HG02763 (cell line): ENCODE results near the gene AGAP2.

ENCODE experiments used
- ATAC-seq: cut with Tn5 transposase; IDR thresholded peaks from one replicate; pipeline ENCODE4 v1.9.1; 2021; ENCODE audit warnings: mild to moderate bottlenecking, moderate library complexity; ENCODE audit not compliant: unreplicated experiment

AGAP2 gene

DNA sequence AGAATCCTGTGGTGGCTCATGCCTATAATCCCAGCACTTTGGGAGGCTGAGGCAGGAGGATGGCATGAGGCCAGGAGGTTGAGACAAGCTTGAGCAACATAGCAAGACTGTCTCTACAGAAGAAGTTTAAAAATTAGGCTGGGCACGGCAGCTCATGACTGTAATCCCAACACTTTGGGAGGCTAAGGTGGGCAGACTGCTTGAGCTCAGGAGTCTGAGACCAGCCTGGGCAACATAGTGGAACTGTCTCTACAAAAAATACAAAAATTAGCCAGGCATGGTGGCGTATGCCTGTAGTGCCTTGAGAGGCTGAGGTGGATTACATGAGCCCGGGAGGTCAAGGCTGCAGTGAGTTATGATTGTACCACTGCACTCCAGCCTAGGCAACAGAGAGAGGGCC lies 29.3 kb upstream of the AGAP2 start:
- no peak for ATAC-seq

DNA sequence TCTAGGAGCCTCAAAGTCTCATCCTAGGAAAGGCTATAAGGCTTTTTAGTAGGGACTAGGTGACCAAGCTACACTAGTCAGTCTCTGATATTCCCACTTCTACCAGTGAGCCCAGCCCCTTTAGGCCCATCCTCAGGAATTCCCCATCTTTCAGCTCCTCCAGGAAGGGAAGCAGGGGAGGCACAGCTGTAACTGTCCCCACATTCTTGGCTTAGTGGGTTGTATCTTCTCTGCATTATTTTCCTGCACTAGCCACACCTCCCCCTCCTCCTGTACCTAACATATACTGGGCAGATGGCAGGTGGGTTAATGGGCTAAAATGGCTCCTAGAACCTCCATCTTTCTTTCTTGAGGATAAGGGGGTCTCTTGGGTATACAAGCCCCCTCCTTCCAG lies 28.8 kb upstream of the AGAP2 start:
- no peak for ATAC-seq

DNA sequence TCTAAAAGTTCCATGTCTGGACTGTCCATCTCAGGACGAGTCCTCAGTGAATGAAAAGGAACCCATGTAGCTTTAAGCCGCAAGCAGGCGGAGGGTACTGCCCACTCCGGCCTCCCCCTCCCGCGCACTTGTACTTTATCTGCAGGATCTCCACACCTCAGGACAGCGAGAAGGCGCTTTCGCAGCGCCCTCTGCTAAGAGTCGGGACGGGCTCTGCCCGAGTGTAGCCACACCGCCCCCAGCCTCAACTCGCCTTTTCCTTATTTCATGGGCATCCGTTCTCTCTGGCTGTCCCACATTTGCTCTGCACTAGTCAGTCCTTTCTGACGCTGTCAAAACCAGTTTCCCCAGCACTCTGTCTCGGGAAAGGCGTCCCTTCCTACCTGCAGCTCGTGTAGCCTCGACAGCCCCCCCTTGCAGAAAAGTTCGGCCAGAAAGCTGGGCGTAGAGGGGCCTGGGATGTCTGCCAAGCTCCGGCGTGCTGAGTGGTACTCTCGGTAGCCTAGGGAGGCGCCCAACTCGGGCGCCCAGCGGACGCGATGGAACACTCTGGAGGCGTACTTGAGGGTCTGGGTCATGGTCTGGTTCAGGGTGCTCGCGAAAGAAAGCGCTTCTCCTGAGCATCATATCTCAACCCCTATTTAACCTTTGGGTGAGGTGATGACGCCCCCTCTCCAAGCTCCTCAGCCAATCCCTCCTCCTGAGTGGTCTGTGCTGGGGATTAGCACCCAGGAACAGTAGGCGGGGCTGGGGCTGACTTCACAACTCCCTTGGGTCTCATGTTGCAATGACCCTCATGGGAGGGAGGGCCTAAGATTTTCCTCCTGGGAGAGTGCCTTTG lies 28.1 kb upstream of the AGAP2 start, which contains the start of gene CYP27B1:
Gene CYP27B1, minus strand, starts transcription at position 615 of the 841 bp plus-strand sequence. Its CDS starts 37 bp downstream, at position 578.
- ATAC-seq = no peak

DNA sequence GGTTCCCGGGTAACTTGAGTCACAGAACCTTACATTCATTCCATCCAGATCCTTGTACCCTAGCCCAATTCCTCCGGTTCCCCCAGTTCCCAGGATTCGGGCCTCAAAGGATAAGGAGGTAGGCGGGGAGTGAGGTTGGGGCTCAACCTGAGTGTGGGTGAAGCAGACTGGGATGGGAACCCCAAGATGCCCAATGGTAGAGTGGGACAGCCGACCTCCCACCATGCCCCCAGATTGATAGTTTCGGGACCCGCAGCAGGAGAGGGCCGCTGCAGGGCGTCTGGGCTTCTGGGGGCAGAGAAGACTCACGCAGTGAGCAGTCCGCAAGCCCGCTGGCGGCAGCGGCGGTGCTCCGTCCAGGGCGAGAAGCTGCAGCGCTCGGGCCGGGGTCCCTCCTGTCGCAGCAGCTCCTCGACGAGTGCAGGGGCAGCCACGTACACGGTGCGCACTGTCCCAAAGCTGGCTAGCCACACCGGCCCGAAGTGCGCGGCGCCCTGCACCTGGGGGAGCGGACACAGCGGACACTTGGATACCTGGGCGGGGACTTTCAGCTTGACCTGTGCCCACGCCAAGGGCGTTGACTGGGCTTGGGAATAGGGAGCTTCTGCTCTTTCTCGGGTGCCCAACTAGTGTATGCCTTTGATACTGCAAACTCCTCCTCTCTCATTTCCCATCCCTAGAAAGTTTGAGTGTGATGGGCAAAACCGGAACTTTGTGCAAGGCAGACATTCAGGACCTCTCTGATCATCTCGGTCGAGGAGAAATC lies 27.3 kb upstream of the AGAP2 start:
- ATAC-seq = no peak

DNA sequence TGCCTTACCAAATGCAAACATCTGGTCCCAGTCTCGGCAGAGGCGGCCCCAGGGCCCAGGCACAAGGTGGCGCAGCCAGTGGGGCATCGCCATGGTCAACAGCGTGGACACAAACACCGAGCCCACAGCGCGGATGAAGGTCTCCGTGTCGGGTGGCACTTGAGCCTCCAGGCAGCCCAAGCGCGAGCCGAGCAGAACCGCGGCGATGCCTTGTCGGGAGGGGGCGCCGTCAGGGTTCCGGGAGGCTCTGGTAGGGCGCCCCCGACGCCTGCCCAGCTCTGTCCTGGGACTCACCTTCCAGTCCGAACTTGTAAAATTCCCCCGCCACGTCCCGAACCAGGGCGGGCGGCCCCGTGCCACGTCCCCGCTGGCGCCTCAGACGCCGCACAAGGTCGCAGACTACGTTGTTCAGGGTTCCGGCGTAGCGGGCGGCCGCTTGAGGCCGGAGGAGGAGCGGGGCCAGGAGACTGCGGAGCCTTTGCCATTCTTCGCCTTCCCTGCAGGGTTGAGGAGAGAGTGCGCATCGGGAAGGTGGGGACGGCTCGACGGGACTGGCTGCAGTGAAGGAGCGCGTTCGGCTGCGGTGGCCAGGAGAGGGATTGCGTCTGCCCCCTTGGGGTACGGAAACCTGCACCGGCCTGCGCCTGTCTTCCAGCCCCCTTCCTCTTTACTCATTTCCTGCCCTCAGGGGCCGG lies 26.6 kb upstream of the AGAP2 start:
- ATAC-seq = peak; percentile 57

DNA sequence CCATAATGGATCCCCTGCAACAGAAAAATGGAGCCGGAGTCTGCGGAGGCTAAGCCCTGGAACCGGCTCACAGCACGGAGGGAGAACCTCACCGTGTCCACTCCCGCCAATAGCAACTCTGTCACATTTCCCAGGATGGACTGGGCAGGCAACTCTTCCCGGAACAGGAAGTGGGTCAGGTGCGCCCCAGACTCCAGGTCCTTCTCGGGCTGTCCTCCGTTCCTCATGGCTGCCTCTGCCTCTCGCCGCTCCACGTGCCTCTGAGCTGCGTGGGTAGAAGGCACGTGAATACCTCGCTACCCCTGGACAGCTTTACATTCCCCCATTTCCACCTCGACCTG lies 26.1 kb upstream of the AGAP2 start:
- no peak for ATAC-seq

DNA sequence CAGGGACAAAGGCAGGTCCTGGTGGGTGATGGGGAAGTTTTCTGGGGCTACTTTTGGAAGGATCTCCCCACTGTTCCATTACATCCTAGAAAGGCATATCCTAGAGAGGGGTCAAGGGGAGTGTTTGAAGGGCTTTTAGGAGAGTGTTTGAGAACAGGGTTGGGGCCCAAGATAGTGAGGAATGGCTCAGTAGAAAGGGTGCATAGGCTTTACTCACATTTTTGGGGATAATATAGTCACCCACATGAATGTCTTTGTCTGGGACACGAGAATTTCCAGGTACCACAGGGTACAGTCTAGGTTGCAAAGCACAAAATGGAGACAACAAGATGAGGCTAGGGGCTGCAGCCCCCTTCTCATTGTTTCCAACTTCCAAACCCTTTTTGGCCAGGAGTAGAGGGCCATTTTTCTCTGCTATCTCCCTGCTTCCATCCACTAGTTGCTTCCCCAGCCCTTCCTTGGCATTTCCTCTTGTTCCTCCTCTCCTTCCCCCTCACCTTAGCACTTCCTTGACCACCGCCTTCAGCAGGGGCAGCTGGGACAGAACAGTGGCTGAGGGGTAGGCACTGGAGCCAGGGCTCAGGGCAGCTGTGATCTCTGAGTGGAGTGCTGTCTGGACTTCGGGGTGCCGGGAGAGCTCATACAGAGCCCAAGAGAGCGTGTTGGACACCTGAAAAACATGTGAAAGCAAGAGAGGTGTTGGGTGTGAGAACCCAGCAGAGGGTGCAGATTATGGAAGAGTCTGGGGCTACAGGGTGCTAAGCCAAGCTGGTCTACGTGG lies 25.5 kb upstream of the AGAP2 start:
- no peak for ATAC-seq

DNA sequence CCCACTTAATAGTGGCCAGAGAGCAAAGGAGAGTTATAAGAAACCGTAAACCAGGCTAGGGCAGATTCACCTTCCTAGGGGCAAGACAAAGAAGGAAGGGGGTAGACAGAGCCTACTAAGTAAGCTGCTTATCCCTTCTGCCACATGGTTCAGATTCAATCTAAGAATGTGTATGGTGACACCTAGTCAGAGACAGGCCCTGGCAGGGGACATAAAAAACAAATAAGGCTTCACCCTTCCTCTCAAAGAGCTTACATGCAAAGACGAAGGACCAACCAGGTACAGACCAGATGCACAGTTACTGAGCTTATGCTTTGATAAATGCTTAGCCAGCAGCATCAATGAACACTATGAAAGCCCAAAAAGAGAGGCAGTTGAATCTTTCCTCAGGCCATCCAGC lies 23.9 kb upstream of the AGAP2 start:
- no peak for ATAC-seq

DNA sequence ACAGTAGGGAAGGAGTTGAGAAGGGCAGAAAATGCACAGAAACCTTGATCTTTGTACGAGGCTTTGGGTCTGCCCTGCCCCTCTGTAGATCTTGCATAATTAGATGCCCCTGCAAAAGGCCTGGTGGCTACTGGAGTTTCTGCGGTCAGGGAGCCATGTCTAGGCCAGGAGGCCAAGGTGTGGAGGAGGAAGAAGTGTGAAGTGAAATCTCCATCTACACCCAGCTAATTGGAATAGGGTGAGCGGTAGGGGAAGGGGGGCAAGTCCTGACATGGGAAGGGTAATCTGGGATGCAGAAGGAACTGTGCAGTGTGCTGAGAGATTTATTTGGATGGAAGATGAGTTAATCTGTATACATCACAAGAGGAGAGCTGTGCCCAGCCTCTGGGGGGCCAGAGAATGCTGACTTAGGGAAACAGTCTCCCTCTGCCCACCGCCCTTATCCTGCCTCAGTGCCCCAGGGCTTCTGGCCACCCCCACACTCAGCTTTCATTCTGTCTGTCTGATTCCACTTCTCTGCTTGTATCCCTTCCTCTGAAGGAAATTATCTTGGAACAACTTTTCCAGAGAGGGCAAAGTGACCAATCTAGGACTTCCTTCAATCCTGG lies 23.0 kb upstream of the AGAP2 start:
- no peak for ATAC-seq

DNA sequence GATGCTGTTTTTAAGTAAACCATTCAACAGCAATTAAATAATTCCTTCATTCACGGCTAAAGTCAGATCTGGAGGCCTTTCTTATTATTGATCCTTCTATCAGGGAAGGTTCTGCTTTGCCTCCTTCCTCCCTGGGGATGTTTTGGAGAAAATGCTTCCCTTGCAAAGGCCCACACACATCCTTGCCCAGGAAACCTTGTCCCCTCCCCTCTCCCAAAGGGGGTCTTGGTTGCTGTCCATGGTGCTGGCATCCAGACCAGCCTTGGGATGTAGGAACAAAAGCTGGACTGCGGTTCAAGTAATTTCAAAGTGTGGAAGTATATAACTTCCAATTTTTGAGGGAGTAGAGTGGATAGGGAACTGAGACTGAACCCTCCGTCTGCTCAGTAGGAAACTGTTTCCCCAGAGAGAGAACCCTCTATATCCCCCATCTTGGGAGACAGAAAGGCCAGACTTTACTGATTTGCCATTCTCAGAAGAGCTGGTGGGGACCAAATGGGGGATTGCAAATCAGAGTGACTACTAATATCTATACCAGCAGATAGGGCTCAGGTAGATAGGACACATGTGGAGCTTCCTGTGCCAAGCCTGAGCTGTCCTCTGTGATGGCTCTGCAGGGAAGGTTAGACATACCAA lies 21.9 kb upstream of the AGAP2 start:
- no peak for ATAC-seq

DNA sequence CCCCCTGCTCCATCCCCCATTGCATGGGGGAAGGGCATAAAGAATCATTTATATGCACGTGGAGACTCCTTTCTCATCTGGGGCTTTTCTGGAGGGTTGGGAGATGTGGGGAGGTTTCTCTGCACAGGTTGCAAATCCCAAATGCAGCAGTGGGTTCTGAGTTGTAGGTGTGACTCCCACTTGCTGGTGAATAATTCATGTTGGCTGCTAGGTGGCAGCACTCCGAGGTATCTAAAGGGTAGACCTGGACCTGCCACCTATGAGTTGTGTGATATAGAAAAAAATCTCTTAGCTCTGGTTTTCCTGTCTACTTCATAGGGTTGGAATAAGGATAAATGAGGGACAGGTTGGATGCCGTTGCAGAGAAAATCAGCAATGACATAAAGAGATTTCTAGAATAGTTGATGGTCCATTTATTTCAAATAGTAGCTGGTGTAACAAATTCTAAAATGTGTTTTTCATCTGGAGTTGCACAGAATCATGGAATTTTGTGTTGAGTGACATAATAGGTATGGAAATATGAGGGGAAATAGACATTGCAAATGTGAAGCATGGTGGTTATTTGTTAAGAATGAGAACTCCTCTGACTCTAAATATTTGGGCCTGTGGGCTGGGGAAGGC lies 20.9 kb upstream of the AGAP2 start:
- ATAC-seq = no peak

DNA sequence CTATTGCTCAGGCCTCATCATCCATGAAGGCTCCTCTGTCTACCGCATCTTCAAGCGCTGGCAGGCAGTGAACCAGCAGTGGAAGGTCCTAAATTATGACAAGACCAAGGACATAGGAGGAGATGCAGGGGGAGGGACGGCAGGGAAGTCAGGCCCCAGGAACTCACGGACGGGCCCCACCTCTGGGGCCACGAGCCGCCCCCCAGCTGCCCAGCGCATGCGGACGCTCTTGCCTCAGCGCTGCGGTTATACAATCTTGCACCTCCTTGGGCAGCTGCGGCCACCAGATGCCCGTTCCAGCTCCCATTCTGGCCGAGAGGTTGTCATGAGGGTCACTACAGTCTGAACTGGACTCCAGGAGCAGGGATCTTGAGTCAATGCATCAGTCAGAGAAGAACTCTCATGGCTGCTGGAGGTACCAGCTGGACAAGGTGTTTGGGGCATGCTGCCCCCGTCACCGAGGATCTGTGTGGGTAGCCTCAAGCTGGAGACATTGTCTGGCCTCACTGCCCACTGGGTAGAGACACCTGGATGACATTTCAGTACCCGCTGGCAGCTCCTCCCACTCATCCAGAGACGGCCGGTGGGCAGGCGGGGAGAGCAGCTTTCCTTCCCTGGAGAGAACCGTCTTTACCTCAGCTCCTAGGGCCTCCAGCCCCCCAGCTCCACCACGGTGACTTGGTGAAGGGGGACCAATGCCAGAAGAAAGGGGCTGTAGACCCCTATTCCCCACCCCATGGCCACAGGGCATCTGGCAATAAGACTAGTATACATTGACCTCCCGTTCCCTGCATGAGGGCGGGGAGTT lies 20.2 kb upstream of the AGAP2 start:
- no peak for ATAC-seq

DNA sequence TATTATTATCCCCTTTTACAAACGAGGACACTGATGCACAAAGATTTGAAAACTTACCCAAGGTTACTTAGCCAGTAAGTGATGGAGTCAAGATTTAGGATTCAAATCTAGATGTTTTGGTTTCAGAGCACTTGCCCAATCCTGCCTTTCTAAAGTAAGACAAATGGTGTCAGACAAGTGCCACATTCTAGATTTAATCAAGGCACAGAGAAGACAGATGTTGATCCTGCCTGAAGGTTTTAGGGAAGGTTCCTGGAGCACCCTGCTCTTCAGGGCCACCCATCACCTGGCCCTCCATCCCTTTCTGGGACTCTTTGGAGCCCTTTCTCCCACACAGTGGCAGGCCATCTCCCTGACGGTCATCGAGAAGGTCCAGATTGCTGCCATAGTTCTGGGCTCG lies 19.2 kb upstream of the AGAP2 start:
- ATAC-seq = no peak

DNA sequence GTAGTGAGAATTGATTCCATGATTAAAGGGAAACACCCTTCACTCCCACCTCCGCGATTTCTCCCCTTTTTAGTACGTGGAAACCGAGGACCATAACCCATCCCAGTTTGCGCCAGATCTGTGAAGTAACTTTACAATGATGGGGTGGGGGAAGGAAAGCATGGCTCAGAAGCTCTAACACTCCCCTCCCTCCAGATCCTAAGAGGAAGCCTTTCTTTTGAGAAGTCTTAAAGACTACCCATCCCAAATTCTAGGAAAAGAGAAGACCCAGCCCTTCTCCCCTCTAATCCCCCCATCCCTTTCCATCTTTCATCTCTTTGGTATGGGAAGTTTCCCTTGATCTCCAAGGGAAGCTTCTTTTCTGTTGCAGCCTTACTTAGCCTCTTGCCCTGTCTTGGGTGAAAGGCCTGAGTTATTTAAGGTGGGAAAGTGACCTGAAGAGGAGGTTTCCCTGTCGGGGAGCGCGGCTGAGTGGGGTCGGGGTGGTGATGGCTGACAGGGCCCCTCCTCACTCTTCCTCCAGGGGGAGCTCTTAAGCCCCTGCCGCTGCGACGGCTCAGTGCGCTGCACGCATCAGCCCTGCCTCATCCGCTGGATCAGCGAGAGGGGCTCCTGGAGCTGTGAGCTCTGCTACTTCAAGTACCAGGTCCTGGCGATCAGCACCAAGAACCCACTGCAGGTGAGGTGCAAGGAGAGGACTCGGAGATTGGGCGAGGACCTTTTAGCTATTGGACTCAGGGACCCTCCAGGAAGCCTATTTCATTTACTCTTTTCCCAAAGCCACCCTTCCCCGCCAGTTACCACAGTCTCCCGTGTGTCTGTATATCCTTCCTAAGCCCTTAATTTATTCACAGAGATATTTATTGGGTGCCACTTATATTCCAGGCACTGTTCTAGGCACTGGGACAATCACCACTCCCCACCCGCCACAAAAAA lies 18.1 kb upstream of the AGAP2 start:
- ATAC-seq = no peak

DNA sequence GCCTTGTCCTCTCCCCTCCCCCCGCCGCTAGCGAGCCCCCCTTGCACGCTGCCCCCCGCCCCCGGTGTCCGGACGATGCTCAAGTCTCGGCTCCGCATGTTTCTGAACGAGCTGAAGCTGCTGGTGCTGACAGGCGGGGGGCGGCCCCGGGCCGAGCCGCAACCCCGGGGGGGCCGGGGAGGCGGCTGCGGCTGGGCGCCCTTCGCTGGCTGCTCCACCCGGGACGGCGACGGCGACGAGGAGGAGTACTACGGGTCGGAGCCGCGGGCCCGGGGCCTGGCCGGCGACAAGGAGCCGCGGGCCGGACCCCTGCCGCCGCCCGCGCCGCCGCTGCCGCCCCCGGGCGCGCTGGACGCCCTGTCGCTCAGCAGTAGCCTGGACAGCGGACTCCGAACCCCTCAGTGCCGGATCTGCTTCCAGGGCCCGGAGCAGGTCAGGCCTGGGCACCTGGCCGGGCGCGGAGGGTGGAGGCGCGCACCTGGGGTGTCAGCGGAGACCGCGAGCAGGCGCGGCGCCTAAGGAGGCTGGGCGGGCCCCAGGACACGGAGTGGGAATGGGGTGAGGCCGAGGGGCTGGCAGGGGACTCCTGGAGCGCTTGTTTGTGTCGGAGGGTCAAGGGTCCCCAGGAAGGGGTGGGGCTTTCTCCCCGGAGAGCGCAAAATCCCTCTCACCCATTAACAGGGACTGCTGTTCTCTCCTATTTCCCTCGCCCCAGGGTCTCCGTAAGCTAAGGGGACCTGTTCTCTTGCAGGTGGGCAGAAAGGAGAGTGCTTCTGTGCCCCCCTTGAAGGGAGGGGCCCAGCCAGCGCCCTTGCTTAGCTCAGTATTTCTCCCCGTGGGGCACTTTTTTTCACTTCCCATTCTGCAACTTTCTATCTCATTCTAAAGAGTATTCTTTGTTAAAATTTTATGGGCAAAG lies 17.2 kb upstream of the AGAP2 start:
- no peak for ATAC-seq

DNA sequence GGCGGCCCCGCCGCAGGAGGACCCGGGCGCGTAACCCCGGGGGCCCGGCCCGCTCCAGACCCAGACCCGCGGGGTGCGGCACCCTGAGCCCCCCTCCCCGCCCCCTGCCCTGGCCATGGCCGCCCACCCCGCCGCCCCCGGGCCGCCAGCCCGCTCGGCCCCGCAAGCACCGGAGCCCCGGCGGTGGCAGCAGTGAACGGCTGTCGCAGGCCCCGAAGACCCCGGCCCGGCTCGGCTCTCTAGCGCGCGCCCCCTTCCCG lies 16.6 kb upstream of the AGAP2 start:
- no peak for ATAC-seq
